ENCODE measurements around the gene EHD3.

DNA sequence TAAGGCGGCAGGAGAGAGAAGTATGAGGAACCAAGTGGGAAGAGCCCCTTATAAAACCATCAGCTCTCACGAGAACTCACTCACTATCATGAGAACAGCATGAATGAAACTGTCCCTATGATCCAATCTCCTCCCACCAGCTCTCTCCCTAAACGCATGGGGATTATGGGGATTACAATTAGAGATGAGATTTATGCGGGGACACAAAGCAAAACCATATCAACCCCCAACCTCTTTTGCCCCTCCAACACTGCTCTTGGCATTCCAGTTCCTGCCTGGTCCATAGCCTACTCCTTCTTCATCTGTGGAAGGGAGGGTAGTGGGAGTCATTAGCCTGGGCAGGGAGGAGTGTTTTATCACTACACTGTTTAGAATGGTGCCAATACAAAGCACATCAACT is 1.4 kb upstream of the EHD3 start:
- TF ChIP-seq, protein P1, sequence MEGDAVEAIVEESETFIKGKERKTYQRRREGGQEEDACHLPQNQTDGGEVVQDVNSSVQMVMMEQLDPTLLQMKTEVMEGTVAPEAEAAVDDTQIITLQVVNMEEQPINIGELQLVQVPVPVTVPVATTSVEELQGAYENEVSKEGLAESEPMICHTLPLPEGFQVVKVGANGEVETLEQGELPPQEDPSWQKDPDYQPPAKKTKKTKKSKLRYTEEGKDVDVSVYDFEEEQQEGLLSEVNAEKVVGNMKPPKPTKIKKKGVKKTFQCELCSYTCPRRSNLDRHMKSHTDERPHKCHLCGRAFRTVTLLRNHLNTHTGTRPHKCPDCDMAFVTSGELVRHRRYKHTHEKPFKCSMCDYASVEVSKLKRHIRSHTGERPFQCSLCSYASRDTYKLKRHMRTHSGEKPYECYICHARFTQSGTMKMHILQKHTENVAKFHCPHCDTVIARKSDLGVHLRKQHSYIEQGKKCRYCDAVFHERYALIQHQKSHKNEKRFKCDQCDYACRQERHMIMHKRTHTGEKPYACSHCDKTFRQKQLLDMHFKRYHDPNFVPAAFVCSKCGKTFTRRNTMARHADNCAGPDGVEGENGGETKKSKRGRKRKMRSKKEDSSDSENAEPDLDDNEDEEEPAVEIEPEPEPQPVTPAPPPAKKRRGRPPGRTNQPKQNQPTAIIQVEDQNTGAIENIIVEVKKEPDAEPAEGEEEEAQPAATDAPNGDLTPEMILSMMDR (IDR thresholded peaks at IDR 0.05): no peak
- TF ChIP-seq EZH2phosphoT487 (IDR thresholded peaks at IDR 0.05) (no peak), EZH2 (IDR thresholded peaks at IDR 0.05) (no peak)
